ENCODE data around the gene LRRC8C.

GRCh38 chr1:89736937-89737733, 104.2 kb downstream of the LRRC8C start:
- TF ChIP-seq CTCF (IDR thresholded peaks at IDR 0.05 in 8 of 11, conservative IDR thresholded peaks at IDR 0.05 in 3 of 11) (no peak), POLR2A (IDR thresholded peaks at IDR 0.05) (no peak), POLR2AphosphoS5 (IDR thresholded peaks at IDR 0.05) (no peak)

Data from spleen (tissue), 7 donors.